DMS114 treated with DMSO at 0.1 percent for 48 hours (cell line): ENCODE results near the gene CIDEC.
"Not testable (repeated sequence)": the region's sequence is repeated elsewhere in the genome, so short reads cannot be mapped to it uniquely, and the experiment has no call there.

ENCODE experiments used
- DNase-seq: peaks from one replicate; lab custom pipeline; 2025; ENCODE audit not compliant: unreplicated experiment; lab: John Stamatoyannopoulos, UW

The CIDEC gene

DNA sequence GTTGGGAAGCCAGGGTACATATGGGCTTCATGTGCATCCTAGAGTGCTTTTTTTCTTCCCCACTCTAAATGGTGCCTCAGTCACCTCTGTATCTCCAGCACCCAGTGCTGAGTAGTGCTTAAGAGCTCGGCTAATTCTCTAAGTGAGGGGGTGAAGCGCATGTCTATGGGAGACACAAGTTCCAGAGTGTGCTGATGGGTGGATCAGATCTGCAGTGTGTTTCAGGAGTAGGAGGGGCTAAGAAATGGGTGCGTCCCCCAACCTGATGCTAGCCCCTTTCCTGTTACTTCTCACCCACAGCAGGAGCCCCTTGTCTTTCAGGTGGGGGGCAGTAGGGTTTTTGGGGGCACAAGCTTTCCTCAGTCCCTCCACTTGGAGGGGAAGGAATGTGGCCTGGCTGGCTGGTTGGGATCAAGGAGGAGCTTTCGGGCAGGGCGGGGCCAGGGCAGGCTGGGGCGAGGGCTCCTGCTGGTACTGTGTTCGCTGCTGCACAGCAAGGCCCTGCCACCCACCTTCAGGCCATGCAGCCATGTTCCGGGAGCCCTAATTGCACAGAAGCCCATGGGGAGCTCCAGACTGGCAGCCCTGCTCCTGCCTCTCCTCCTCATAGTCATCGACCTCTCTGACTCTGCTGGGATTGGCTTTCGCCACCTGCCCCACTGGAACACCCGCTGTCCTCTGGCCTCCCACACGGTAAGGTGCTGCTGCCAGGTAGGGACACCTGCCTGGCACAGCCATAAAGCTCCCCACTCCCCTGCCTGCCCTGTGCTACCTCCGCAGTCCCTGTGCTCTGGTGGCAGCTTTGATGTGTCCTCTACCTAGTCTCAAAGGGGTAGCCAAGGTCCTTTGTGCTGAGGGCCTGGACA is 22.6 kb upstream of the CIDEC start, which contains the start of gene IL17RE:
Gene IL17RE (plus strand): TSS at position 477 of the 866 bp plus-strand sequence. CDS start 85 bp downstream, at position 562.
- no peak for DNase-seq

DNA sequence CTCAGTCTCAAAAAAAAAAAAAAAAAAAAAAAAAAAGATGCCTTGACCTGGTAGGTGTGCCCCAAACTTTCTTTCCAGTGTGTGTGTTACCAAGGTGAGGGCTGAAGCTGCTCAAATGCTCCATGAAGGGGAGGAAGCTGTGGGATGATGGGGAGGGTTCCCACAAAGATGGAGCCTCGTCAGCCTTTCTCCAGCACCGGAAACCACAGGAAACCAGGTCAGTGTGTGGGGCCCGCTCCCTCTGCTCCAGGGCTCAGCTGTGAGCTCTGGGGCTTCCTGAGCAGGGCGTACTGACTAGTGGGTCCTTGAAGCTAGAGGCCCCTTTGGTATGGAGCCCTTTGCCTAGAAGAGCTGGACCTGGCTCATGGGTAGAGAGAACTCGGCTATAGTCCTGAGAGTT is 21.9 kb upstream of the CIDEC start:
- DNase-seq = no peak

DNA sequence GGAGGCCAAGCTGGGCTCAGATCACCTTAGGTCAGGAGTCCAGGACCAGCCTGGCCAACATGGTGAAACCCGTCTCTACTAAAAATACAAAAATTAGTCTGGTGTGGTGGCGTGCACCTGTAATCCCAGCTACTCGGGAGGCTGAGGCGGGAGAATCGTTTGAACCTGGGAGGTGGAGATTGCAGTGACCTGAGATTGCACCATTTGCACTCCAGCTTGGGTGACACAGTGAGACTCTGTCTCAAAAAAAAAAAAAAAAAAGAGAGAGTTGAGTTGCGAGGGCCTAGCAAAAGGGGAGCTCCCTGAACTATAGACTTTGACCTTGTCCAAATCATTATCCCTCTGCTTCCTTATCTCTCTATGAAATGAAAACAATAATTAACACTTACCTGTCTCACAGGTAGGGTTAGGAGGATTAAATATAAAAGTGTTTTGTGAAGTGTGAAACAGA is 20.9 kb upstream of the CIDEC start:
- not testable (repeated sequence) for DNase-seq

DNA sequence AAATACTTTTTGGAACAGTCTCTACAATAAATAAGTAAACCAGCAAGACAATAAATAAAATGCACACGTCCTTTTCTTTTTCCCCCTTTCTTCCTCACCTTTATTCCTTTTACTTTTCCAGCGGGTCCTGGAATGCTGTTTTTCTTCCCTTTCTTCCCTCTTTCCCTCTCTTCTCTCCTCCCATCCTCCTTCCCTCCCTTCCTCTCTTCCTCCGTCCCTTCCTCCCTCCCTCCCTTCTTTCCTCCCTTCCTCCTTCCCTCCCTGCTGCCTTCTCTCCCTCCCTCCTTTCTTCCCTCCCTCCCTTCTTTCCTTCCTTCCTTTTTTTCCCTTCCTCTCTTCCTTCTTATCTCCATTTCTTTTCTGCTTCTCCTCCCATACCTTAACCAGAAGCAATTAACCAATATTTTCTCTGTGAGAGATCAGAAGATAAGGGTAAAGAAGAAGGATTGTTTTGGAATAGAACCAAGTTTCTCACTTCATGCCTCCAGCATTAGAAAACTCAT is 19.3 kb upstream of the CIDEC start:
- no peak for DNase-seq

DNA sequence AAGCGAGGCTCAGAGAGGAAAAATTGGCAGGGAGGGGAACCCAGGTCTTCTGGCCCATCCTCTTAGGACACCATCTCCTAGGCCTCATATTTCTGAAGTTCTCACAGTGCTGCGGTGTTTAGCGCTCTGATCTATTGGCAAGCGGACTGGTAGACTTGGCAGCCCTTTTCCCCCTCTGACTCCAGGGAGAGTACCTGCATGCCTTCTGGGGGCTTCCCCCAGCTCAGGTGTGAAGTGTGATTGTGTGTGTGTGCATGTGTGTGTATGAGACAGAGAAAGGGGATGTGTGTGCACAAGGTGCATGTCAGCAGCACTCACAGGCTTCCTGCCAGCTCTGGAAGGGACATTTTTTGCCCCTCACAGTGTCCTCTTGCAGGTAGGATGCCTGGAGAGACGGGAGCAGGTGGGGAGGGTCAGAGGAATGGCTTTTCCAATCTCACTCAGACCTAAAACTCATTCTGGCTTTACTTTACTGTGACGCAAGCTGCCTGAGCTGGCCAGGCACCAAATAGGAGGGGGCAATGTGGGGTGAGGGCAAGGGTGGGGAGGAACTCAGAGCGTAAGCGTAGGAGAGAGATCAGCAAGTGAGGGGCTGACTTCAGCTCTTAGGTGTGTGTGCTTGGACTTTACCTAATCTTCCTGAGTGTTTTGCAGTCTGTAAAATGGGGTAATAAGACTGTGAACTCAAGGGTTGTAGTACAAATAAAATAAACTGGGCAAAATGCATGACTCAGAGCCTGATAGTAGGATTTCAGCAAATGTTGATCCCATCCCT is 18.6 kb upstream of the CIDEC start:
- no peak for DNase-seq

DNA sequence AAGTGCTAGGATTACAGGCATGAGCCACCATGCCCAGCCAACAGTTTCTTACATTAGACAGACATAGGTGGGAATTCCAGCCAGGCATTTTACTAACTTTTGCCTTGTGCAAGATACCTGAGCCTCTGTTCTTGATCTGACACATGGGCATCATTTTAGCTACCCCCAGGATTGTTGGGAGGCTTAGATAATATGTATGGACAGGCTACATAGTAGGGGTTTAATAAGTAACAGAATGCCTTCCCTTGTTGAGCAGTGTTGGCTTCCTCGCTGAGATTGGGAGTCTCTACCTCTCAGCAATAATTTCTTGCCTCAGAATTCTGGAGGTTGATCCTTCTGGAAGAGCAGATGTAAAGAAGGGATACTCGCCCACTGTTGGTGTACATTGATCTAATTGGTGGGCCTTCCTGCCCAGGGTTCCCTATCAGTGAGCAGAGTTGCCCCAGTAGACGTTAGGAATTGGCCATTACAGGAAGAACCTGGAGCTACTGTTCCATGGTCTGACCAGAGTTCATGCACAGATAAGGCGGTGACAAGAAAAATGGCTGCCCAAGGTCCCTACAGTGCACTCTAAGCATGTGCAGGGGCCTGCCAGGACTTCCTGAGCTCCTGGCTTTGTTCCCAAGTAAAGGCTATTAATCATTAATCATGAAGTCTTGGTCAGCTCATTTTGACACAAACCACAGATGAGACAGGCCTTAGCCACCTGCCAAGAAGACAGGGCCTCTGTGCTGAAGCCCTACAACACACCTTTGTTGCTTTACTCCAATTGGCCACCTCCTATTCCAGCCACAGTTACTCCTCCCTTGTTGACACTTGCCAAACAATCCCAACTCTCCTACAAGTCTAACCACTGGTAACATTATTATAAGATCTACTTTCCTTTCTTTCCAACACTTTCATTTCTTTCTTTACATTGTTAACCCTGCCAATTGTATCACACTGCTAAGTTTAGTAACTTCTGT is 17.6 kb upstream of the CIDEC start:
- DNase-seq = no peak

DNA sequence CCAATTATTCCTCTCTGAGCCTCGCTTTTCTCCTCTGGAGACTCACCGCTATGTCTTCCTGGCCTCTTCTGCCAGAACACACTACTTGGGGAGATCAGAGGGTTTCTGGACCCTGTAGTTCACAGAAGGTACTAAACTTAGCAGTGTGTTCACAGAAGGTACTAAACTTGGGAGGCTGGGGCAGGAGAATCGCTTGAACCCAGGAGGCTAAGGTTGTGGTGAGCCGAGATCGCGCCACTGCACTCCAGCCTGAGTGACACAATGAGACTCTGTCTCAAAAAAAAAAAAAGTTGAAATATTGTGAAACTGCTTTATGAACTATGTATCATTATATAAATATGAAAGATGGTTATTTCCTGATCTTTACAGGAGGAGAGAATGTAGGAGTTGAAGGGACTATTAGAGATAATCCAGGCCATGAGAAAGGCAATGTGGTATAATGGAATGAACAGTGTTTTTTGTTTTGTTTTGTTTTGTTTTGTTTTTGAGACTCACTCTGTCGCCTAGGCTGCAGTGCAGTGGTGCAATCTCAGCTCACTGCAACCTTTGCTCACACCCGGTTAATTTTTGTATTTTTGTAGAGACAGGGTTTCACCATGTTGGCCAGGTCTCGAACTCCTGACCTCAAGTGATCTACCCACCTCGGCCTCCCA is 16.8 kb upstream of the CIDEC start:
- DNase-seq = not testable (repeated sequence)

DNA sequence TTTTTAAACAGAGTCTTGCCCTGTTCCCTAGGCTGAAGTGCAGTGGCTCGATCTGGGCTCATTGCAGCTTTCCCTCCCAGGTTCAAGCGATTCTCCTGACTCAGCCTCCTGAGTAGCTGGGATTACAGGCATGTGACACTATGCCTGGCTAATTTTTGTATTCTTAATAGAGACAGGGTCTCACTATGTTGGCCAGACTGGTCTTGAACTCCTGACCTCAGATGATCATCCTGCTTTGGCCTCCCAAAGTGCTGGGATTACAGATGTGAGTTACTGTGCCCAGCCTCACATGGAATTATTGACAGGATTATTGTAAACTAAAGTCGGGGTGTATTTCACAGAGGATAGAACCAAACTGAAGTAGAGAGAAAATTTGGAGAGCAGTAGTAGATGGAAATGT is 15.7 kb upstream of the CIDEC start:
- DNase-seq = not testable (repeated sequence)

DNA sequence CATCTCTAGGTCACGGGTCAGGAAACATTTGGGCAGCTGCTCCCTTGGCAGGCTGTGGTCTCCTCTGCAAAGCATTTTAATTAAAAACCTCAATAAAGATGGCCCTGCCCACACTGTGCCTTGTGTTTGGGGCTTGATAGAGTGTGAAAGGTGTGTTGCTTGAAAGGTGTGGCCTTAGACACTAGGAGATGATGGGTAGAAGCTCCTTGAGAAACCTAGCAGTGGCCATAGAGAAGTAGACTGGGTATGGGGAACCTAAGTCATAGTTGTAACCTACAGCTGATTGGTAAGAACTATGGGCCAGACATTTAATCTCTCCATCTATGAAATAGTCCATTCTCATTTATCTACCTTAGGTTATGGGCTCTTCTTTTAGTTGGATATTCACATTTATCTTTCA is 13.7 kb upstream of the CIDEC start:
- DNase-seq = no peak

DNA sequence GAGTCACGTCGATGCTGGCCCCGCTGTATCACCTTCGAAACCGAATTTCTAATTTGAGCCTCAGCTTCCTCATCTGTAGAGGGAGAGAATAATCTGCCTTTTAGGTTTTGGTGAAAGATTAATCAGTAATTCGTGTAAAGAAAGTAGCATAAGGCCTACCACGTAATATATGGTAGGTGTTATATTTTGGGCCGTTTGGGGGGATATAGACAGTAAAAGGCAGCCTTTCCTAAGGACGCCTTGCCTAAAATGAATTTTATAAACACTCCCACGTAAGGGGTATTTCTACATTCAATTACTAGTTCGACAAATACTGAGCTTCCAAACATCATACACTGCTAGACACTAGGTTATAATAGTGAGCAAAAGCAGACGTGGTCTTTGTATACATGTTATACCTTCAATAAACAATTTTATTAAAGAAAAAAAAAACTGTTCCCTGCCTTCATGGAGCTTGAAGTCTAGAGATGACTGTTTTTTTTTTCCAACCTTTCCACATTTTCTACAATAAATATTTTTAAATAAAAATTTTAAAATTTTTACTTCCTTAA is 11.1 kb upstream of the CIDEC start:
- DNase-seq = no peak

DNA sequence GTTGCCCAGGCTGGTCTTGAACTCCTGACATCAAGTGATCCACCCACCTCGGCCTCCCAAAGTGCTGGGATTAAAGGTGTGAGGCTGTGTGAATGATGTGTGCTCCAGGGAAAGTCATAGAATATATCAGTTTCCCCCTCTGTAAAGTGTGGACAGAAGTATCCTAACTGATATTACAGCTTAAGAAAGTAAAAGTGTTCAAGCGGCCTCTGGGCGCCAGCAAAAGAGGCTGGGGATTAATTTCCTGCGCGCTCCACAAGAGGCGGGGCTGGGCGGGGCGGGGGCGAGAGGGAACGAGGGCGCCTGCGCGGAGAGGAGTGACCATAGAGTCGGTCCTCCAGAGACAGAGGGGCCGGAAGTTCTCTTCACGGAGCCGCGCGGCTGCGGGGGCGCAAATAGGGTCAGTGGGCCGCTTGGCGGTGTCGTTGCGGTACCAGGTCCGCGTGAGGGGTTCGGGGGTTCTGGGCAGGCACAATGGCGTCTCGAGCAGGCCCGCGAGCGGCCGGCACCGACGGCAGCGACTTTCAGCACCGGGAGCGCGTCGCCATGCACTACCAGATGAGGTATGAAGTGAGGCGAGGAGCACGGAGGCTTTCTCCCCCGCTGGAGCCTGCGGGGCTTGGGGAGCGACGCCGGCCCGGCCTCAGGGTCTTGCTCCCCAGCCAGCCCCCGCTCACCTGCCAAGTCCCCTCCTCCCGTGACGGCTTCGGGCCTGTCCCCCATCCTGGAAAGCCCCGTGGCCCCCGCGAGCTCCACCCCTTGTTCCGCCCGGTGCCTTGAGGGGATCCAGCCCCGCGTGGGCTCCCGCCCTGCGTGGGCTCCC is 10.4 kb upstream of the CIDEC start, which contains the start of gene JAGN1:
Gene JAGN1 (plus strand): TSS at position 362 of the 823 bp plus-strand sequence. CDS start 113 bp downstream, at position 475.
- peak; percentile 70 for DNase-seq

DNA sequence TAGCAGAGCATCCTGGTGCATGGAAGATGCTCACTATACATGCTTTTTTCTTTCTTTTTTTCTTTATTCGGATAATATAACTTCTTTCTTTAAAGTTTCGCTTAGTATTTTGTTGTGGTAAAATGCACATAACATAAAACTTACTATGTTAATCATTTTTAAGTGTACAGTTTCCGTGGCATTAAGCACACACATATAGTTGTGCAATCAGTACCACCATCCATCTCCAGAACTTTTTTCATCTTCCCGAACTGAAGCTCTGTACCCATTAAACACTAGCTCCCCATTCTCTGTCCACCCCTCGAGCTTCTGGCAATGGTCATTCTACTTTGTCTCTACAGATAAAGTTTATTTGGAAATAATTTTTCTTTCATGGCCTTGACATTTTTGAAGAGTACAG is 9.4 kb upstream of the CIDEC start:
- DNase-seq = no peak

DNA sequence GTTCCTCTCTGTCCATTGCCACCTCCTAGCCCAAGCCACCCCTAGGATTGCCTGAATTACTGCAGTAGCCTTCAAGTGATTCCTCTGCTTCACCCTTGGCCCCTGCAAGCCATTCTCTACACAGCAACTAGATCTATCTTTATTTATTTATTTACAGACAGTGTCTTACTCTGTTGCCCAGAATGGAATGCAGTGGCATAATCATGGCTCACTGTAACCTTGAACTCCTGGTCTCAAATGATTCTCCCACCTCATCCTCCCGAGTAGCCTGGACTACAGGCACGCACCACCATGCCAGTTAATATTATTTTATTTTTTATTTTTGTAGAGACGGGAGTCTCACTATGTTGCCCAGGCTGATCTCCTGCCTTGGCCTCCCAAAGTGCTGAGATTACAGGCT is 8.5 kb upstream of the CIDEC start:
- no peak for DNase-seq

DNA sequence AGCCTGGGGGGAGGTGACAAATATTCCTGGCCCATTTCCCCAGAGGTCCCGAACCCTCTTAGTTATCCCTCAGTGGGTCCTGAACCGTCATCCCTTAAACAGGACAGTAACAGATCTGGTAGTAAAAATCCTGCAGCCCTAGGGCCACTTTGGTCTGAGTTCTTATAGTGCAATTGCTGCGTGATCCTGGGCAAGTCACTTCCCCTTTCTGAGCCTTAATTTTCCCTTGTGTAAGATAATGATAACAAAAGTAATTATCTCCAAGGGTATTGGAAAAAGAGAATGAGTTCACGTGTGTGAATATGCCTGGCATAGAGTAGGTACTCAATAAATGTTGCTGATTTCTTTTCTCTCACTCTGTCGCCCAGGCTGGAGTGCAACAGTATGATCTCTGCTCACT is 7.4 kb upstream of the CIDEC start:
- DNase-seq = no peak

DNA sequence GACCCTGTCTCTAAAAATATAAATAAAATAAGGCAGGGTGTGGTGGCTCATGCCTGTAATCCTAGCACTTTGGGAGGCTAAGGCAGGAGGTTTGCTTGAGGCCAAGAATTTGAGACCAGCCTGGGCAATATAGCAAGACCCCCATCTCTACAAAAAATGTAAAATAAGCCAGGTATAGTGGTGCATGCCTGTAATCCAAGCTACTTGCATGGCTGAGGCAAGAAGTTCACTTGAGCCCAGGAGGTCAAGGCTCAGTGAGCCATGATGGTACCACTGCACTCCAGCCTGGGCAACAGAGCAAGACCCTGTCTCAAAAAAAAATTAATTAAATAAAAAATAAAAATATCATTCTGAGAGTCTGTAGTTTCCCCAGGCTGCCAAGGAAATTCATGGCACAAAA is 6.3 kb upstream of the CIDEC start:
- no peak for DNase-seq

DNA sequence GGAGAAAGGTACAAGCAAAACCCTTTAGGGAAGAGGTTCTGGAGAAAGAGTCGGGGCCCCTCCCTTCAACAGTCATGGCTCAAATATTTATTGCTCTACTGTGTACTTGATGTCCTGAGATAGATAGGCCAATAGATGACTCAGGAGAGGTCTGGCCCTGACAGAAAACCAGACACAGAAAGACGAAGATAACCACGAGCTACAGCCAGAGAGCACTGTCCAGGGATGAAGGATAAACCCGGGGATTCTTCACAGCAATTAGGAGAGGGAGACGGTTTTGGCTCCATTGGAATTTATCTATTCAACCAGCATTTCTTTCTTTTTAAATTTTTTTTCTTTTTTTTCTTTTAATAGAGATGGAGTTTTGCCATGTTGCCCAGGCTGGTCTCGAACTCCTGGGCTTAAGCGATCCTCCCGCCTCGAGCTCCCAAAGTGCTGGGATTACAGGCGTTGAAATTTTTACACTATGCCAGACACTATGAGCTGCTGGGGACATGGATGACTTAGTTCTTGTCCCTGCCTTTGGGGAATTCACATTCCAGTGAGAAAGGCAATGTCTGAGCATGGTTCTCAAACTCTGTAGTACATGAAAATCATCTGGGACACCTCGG is 4.6 kb upstream of the CIDEC start:
- DNase-seq = no peak

DNA sequence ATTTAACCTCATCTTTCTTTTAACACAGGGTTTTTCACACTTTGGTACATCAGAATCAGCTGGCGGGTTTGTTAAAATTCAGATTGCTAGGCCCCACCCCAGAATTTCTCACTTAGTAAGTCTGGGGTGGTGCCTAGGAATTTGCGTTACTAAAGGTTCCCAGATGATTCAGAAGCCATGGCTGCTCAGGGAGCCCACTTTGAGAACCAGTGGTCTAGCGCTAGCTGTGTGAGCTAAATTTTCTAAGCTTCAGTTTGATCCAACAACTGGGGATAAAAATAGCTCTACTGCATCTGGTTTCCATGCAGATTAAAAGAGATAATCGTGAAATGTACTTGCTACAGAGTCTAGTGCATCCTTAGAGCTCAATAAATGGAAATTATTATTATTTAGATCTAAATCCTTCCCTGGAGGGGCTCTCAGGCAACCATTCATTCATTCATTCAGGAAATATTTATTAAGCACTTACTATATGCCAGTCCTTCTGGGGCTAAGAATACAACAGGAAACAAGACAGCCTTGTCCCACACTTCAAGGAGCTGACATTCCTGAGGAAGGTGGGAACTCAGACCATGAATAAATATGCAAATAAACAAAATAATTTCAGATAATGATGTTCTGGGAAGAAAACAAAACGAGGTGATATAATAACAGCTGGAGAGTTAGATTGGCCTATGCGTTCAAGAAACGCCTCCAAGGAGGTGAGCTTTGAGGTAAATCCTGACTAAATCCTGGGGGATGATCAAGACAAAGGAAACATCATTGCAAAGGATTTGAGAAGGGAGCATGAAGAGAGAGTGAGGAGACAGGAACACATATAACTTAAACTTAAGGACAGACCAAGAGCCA is 3.9 kb upstream of the CIDEC start:
- no peak for DNase-seq

DNA sequence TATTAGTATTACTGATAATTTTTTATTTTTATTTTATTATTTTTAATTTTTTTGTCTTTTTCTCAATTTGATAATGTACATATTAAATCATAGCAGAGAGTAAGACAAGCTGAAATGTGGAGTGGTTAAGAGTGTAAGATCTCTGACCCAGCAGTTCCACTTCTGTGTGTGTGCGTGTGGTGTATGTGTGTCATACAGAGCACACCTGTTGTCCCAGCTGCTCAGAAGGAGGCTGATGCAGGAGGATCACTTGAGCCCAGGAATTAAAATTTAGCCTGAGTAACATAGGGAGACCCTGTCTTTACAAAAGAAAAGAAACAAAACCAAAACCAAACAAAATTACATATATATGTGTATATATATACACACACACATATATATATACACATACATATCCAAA is 1.4 kb upstream of the CIDEC start:
- no peak for DNase-seq
